GM23248 (cell line): ENCODE data around the gene INTS11.

ENCODE experiments used
- EZH2 ChIP-seq: fragments of 200-600 bp; sonication (generic); IDR thresholded peaks from 2 replicates; pipeline ENCODE4 v1.6.1; 2018; ENCODE audit warnings: antibody characterized with exemption, mild to moderate bottlenecking; ENCODE audit not compliant: insufficient read depth, poor library complexity, severe bottlenecking
- EZH2phosphoT487 ChIP-seq: fragments of 200-600 bp; sonication (generic); IDR thresholded peaks from 2 replicates; pipeline ENCODE4 v1.6.1; 2018; ENCODE audit warnings: antibody characterized with exemption, moderate library complexity, mild to moderate bottlenecking, low read depth; ENCODE audit not compliant: insufficient read depth

DNA sequence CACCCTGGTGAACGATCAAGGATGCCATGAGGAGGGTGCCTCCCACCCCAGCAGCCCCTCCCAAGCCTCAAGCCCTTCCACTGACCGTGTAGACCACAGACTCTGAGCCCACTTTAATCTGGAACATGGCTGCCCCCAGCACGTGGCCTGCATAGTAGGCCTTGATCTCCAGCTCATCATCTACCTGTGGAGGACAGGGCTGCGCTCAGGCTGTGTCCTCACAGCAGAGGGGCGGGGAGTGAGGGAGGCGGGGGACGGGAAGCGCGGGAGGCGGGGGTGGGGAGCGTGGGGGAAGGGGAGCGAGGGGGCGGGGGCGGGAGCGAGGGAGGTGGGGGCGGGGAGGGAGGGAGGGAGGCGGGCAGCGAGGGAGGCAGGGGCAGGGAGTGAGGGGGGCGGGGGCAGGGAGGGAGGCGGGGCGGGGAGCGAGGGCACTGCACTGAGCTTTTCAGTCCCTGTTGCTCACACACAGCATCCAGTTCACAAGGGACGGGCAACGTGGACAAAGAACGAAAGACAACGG lies 9.0 kb downstream of the INTS11 start:
- TF ChIP-seq EZH2 (no peak), EZH2phosphoT487 (no peak)
